DMS153 treated with DMSO at 0.1 percent for 48 hours (cell line): ENCODE measurements around the gene PIGK.

Experiments used
- DNase-seq: peaks from one replicate; lab custom pipeline; 2025; ENCODE audit not compliant: unreplicated experiment; lab: John Stamatoyannopoulos, UW

Gene PIGK

GRCh38 chr1:77100875-77101274 is 118.4 kb downstream of the PIGK start:
- DNase-seq: no peak

GRCh38 chr1:77096496-77097255 is 122.6 kb downstream of the PIGK start:
- no peak for DNase-seq

GRCh38 chr1:77095236-77095635 is 124.0 kb downstream of the PIGK start:
- no peak for DNase-seq

GRCh38 chr1:77089756-77090155 is 129.5 kb downstream of the PIGK start:
- no peak for DNase-seq

- DNase-seq: no peak
Observed at GRCh38 chr1:77085109-77085508, 134.1 kb downstream of the PIGK start.

GRCh38 chr1:77084457-77084856 is 134.8 kb downstream of the PIGK start:
- DNase-seq: no peak

- no peak for DNase-seq
Observed at GRCh38 chr1:77081834-77082233, 137.4 kb downstream of the PIGK start.

- DNase-seq: no peak
Observed at GRCh38 chr1:77076759-77077158, 142.5 kb downstream of the PIGK start.

- no peak for DNase-seq
Observed at GRCh38 chr1:77068013-77068412, 151.2 kb downstream of the PIGK start.

GRCh38 chr1:77065693-77066342 is 153.4 kb downstream of the PIGK start:
- no peak for DNase-seq

GRCh38 chr1:77064246-77064645 is 155.0 kb downstream of the PIGK start:
- no peak for DNase-seq

GRCh38 chr1:77063118-77063517 is 156.1 kb downstream of the PIGK start:
- no peak for DNase-seq

- DNase-seq: no peak
Observed at GRCh38 chr1:77061162-77061561, 158.1 kb downstream of the PIGK start.

- DNase-seq: no peak
Observed at GRCh38 chr1:77060000-77060399, 159.2 kb downstream of the PIGK start.

- DNase-seq: no peak
Observed at GRCh38 chr1:77057994-77058585, 161.1 kb downstream of the PIGK start.

GRCh38 chr1:77056525-77056924 is 162.7 kb downstream of the PIGK start:
- DNase-seq: no peak

- DNase-seq: no peak
Observed at GRCh38 chr1:77051425-77051824, 167.8 kb downstream of the PIGK start.

GRCh38 chr1:77048615-77049005 is 170.6 kb downstream of the PIGK start:
- no peak for DNase-seq

GRCh38 chr1:77047978-77048614 is 171.1 kb downstream of the PIGK start:
- no peak for DNase-seq

- DNase-seq: no peak
Observed at GRCh38 chr1:77047575-77047974, 171.7 kb downstream of the PIGK start.

- DNase-seq: no peak
Observed at GRCh38 chr1:77044133-77044849, 174.9 kb downstream of the PIGK start.
